Ovary (tissue), 3 donors: ENCODE measurements around the gene ALDH9A1.

ENCODE experiments used
- CTCF ChIP-seq, 3 donors: fragments of 450-650 bp in 2 of 3; fragments of 200-600 bp in 1 of 3; IDR thresholded peaks; one replicate each; pipeline versions ENCODE4 v1.5.1 to v1.8.0; 2016 to 2022; ENCODE audit warnings: antibody characterized with exemption in 3 of 3, mild to moderate bottlenecking in 1 of 3
- EP300 ChIP-seq: sonication (generic); formaldehyde crosslinking; IDR thresholded peaks from one replicate; pipeline ENCODE4 v1.6.1; 2017; ENCODE audit warnings: antibody characterized with exemption
- donor health status: DM: no; HTN: no; CAD: no.

- TF ChIP-seq EP300 (no peak), CTCF (IDR thresholded peaks at IDR 0.05) (no peak)
Observed at GRCh38 chr1:165635823-165636222, 62.5 kb downstream of the ALDH9A1 start.
